A172 (cell line): Measurements from ENCODE around the gene MIS18BP1. TPM values are rescaled to one million over a fixed set of nuclear protein-coding genes. Genes with fewer than 3 reads are reported as not detected.

ENCODE experiments used
- total RNA-seq: library from RNA; depleted of rRNA; stranded (reverse); fragments of >200 nt; shearing (Covaris generic); gene quantifications from 2 replicates; pipeline ENCODE4 v1.2.3, GENCODE V29; 2014; rRNA removed

Gene MIS18BP1
- total RNA-seq, 1 experiment from 2014 or later = 43.4 TPM

Other genes with a start within 250 kb of the MIS18BP1 start
- gene PRPF39, start 169.1 kb downstream of the MIS18BP1 start, total RNA-seq = 19.4 and 20.0 TPM in 2 replicates
- gene FKBP3, start 118.7 kb downstream of the MIS18BP1 start, total RNA-seq = 70.3 and 87.9 TPM in 2 replicates
- gene FANCM, start 117.3 kb downstream of the MIS18BP1 start, total RNA-seq = 4.3 and 8.4 TPM in 2 replicates